HCT116 (cell line): Measurements from ENCODE around the gene SYNJ1. TPM values are rescaled to one million over a fixed set of nuclear protein-coding genes. Genes with fewer than 3 reads are reported as not detected.

Source experiments
- ATAC-seq: fragments of 200-7000 bp; cut with Tn5 transposase; 2 replicates; pipeline ENCODE4 v1.9.1; 2020; ENCODE audit warnings: mild to moderate bottlenecking, moderate library complexity
- BruUV-seq: library from RNA; stranded (reverse); fragments of 400-500 nt; replicated peaks from 2 replicates; lab custom pipeline; 2021; lab: Mats Ljungman, UMichigan
- CTCF ChIA-PET: fragments of 300-600 bp; sonication (Branson Sonifier 250); formaldehyde crosslinking; loops from one replicate; lab custom pipeline; 2021; ENCODE audit warnings: antibody characterized with exemption; lab: Charles Lee
- POLR2A ChIA-PET: fragments of 300-600, 350-600 bp; sonication (Branson Sonifier 250); formaldehyde crosslinking; loops from one replicate; lab custom pipeline; 2021; ENCODE audit warnings: antibody characterized with exemption; lab: Charles Lee
- RAD21 ChIA-PET, 2 experiments: fragments of 300-600 bp; sonication (Branson Sonifier 250); formaldehyde crosslinking; loops; one replicate each; lab custom pipeline; 2023; ENCODE audit warnings: low total read pairs in 2 of 2; ENCODE audit not compliant: uncharacterized antibody in 2 of 2, unreplicated experiment in 2 of 2, low non-redundant PET in 1 of 2; lab: Charles Lee
- DNase-seq: peaks from one replicate; pipeline ENCODE4 v3.0.0-alpha.2; 2010; ENCODE audit warnings: low read depth, low spot score
- H2AFZ ChIP-seq: fragments of 200-600 bp; shearing (Covaris generic), sonication (generic); 2 replicates; pipeline ENCODE4 v1.6.1; 2017; ENCODE audit warnings: low read depth, mixed run types, mixed read lengths, antibody characterized with exemption, low read length; ENCODE audit not compliant: poor library complexity, severe bottlenecking
- H3K27ac ChIP-seq: 2 replicates; pipeline ENCODE4 v1.5.1; 2012; ENCODE audit warnings: low read depth, low read length
- H3K27me3 ChIP-seq: fragments of 200-600 bp; sonication (generic); 2 replicates; pipeline ENCODE4 v1.6.1; 2016; ENCODE audit warnings: mixed run types, low read length, mixed read lengths; ENCODE audit not compliant: insufficient read depth
- H3K36me3 ChIP-seq, 2 experiments: fragments of 200-500 bp in 1 of 2; fragments of 200-600 bp in 1 of 2; sonication (Bioruptor generic) in 1 of 2; sonication (generic) in 1 of 2; 2 replicates each; pipeline versions ENCODE4 v1.5.1 to v1.6.1; 2014 to 2016; ENCODE audit warnings: low read length in 2 of 2, inconsistent platforms in 1 of 2, mixed read lengths in 1 of 2, mixed run types in 1 of 2; ENCODE audit not compliant: insufficient read depth in 2 of 2, control insufficient read depth in 1 of 2
- H3K4me1 ChIP-seq, 2 experiments: fragments of 200-600 bp in 1 of 2; sonication (generic) in 1 of 2; 2 replicates each; pipeline versions ENCODE4 v1.5.1 to v1.6.1; 2012 to 2017; ENCODE audit warnings: low read length in 2 of 2, inconsistent platforms in 1 of 2, mild to moderate bottlenecking in 1 of 2, mixed read lengths in 1 of 2, mixed run types in 1 of 2, moderate library complexity in 1 of 2; ENCODE audit not compliant: insufficient read depth in 2 of 2, control insufficient read depth in 1 of 2
- H3K4me2 ChIP-seq: fragments of 200-600 bp; sonication (generic); 2 replicates; pipeline ENCODE4 v1.6.1; 2017; ENCODE audit warnings: mixed run types, low read length, mixed read lengths
- H3K4me3 ChIP-seq, 2 experiments: fragments of 200-600 bp in 1 of 2; sonication (generic) in 1 of 2; replicated peaks in 1 of 2; 2 replicates each; pipeline ENCODE4 v1.5.1; 2011 to 2016; ENCODE audit warnings: low read length in 2 of 2, control low read depth in 1 of 2, low read depth in 1 of 2, mild to moderate bottlenecking in 1 of 2, mixed read lengths in 1 of 2, mixed run types in 1 of 2
- H3K79me2 ChIP-seq: fragments of 200-600 bp; sonication (generic); 2 replicates; pipeline ENCODE4 v1.6.1; 2017; ENCODE audit warnings: mild to moderate bottlenecking, mixed run types, low read length, moderate library complexity, mixed read lengths; ENCODE audit not compliant: insufficient read depth
- H3K9ac ChIP-seq: fragments of 200-600 bp; sonication (generic); 2 replicates; pipeline ENCODE4 v1.6.1; 2016; ENCODE audit warnings: low read length, mixed read lengths
- H3K9me2 ChIP-seq: fragments of 200-600 bp; sonication (generic), shearing (Covaris generic); 2 replicates; pipeline ENCODE4 v1.6.1; 2017; ENCODE audit warnings: mixed run types, mild to moderate bottlenecking, moderate library complexity; ENCODE audit not compliant: insufficient read depth
- H3K9me3 ChIP-seq, 2 experiments: fragments of 200-500 bp in 1 of 2; fragments of 200-600 bp in 1 of 2; sonication (Bioruptor generic) in 1 of 2; sonication (generic) in 1 of 2; 2 replicates each; pipeline ENCODE4 v1.6.1; 2014 to 2017; ENCODE audit warnings: low read length in 2 of 2, mixed read lengths in 2 of 2, inconsistent platforms in 1 of 2, low read depth in 1 of 2, mild to moderate bottlenecking in 1 of 2, mixed run types in 1 of 2, moderate library complexity in 1 of 2; ENCODE audit not compliant: control insufficient read depth in 1 of 2, insufficient read depth in 1 of 2
- H4K20me1 ChIP-seq: fragments of 200-600 bp; sonication (generic), shearing (Covaris generic); 2 replicates; pipeline ENCODE4 v1.6.1; 2017; ENCODE audit warnings: mixed run types, mild to moderate bottlenecking, moderate library complexity; ENCODE audit not compliant: insufficient read depth
- CBX3 ChIP-seq: IDR thresholded peaks from 2 replicates; pipeline ENCODE4 v1.6.1; 2012; ENCODE audit warnings: low read depth
- CEBPB ChIP-seq: IDR thresholded peaks from 2 replicates; pipeline ENCODE4 v1.6.1; 2012; ENCODE audit warnings: low read depth
- EGR1 ChIP-seq: IDR thresholded peaks from 2 replicates; pipeline ENCODE4 v1.6.1; 2012; ENCODE audit warnings: low read depth
- ELF1 ChIP-seq: IDR thresholded peaks from 2 replicates; pipeline ENCODE4 v1.6.1; 2012; ENCODE audit warnings: low read depth, borderline replicate concordance
- EZH2 ChIP-seq: fragments of 200-600 bp; sonication (generic); IDR thresholded peaks from 2 replicates; pipeline ENCODE4 v1.6.1; 2017; ENCODE audit warnings: antibody characterized with exemption, mixed run types
- EZH2phosphoT487 ChIP-seq: fragments of 200-600 bp; IDR thresholded peaks from 2 replicates; pipeline ENCODE4 v1.6.1; 2018; ENCODE audit warnings: antibody characterized with exemption, borderline replicate concordance
- FOSL1 ChIP-seq: IDR thresholded peaks from 2 replicates; pipeline ENCODE4 v1.6.1; 2012; ENCODE audit warnings: low read depth
- JUND ChIP-seq: IDR thresholded peaks from 2 replicates; pipeline ENCODE4 v1.6.1; 2012
- POLR2A ChIP-seq: IDR thresholded peaks from 2 replicates; pipeline ENCODE4 v1.7.0; 2011; ENCODE audit warnings: borderline replicate concordance; ENCODE audit not compliant: insufficient read depth, insufficient read length; ENCODE audit errors: extremely low read depth
- POLR2AphosphoS5 ChIP-seq: IDR thresholded peaks from 2 replicates; pipeline ENCODE4 v1.6.1; 2011; ENCODE audit warnings: mild to moderate bottlenecking, low read depth, low read length, moderate library complexity
- RAD21 ChIP-seq: IDR thresholded peaks from 2 replicates; pipeline ENCODE4 v1.6.1; 2012; ENCODE audit warnings: low read depth, mild to moderate bottlenecking
- SIN3A ChIP-seq: IDR thresholded peaks from 2 replicates; pipeline ENCODE4 v1.6.1; 2012; ENCODE audit warnings: low read depth
- SP1 ChIP-seq: IDR thresholded peaks from 2 replicates; pipeline ENCODE4 v1.6.1; 2012; ENCODE audit warnings: low read depth
- SRF ChIP-seq: IDR thresholded peaks from 2 replicates; pipeline ENCODE4 v1.6.1; 2012; ENCODE audit warnings: low read depth
- YY1 ChIP-seq: IDR thresholded peaks from 2 replicates; pipeline ENCODE4 v1.6.1; 2011; ENCODE audit warnings: low read length, low read depth, moderate library complexity, mild to moderate bottlenecking; ENCODE audit not compliant: insufficient replicate concordance; ENCODE audit errors: extremely low read depth
- ZNF274 ChIP-seq: fragments of 200-500 bp; sonication (Bioruptor generic); IDR thresholded peaks from 2 replicates; pipeline ENCODE4 v1.6.1; 2014; ENCODE audit warnings: mild to moderate bottlenecking, low read depth, low read length, inconsistent platforms
- intact Hi-C: fragments of 100-400 bp; cut with micrococcal nuclease; formaldehyde crosslinking; loops from 2 replicates; pipeline ENCODE4 v1.10.0; 2022
- total RNA-seq: library from RNA; stranded (reverse); gene quantifications from one replicate; pipeline ENCODE4 v1.2.1, GENCODE V29; 2021; ENCODE audit not compliant: unreplicated experiment
- TF ChIP-seq, protein P1 (sequence below): IDR thresholded peaks from 2 replicates; pipeline ENCODE4 v1.6.1; 2012
- TF ChIP-seq, protein P2 (sequence below): IDR thresholded peaks from 2 replicates; pipeline ENCODE4 v1.6.1; 2012
- TF ChIP-seq, protein P3 (sequence below): IDR thresholded peaks from 2 replicates; pipeline ENCODE4 v1.6.1; 2011; ENCODE audit warnings: mild to moderate bottlenecking, low read length, moderate library complexity; ENCODE audit not compliant: insufficient replicate concordance; ENCODE audit errors: extremely low read depth
- TF ChIP-seq, protein P4 (sequence below): IDR thresholded peaks from 2 replicates; pipeline ENCODE4 v1.6.1; 2012; ENCODE audit warnings: low read depth

The SYNJ1 gene
- total RNA-seq, 1 experiment from 2014 or later, result 7.2 TPM

DNA sequence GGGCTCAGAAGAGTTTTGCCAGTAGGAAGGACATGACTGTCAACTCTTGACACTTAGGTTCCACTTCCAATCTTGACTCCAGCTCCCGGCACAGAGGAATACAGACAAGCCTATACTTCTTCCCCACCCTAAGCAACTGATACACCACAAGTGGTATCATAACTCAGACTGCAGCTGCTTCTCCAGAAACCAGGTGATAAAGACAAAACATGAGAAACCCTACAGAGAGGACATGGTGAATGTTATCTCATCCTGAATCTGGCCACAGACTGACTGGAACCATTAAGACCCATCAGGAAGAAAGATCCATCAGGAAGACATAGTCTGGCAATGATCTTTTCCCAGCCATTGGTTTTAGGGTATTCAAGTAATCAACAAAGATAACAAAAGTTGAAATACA lies 30.0 kb upstream of the SYNJ1 start:
- intact Hi-C loops, result no loop called here
- Histone ChIP-seq H4K20me1 (peaks cover 21% of the 10 kb centered on the region), H3K27me3 (no peaks in the 10 kb centered on the region), H3K4me2 (no peak overlapping the region), H3K36me3 (peaks cover 69% of the 10 kb centered on the region in 2 experiments), H3K79me2 (peaks cover 93% of the 10 kb centered on the region), H3K9me2 (no peaks in the 10 kb centered on the region), H3K4me1 (peaks cover 0 to 4% of the 10 kb centered on the region in 2 experiments; a peak in 2 of 4 replicates), H3K9me3 (no peaks in the 10 kb centered on the region), H3K4me3 (no peak overlapping the region), H2AFZ (no peak overlapping the region), H3K9ac (no peak overlapping the region), H3K27ac (no peak overlapping the region)
- TF ChIP-seq POLR2AphosphoS5 (no peak), CEBPB (no peak), SRF (no peak), EZH2phosphoT487 (no peak), YY1 (no peak), SIN3A (no peak), FOSL1 (no peak), ELF1 (no peak), CBX3 (no peak), EZH2 (no peak), JUND (no peak), POLR2A (no peak), RAD21 (no peak), ZNF274 (no peak), EGR1 (no peak), SP1 (no peak)
- TF ChIP-seq, protein P1, sequence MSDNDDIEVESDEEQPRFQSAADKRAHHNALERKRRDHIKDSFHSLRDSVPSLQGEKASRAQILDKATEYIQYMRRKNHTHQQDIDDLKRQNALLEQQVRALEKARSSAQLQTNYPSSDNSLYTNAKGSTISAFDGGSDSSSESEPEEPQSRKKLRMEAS, result no peak
- TF ChIP-seq, protein P2, sequence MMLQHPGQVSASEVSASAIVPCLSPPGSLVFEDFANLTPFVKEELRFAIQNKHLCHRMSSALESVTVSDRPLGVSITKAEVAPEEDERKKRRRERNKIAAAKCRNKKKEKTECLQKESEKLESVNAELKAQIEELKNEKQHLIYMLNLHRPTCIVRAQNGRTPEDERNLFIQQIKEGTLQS, result no peak
- TF ChIP-seq, protein P3, sequence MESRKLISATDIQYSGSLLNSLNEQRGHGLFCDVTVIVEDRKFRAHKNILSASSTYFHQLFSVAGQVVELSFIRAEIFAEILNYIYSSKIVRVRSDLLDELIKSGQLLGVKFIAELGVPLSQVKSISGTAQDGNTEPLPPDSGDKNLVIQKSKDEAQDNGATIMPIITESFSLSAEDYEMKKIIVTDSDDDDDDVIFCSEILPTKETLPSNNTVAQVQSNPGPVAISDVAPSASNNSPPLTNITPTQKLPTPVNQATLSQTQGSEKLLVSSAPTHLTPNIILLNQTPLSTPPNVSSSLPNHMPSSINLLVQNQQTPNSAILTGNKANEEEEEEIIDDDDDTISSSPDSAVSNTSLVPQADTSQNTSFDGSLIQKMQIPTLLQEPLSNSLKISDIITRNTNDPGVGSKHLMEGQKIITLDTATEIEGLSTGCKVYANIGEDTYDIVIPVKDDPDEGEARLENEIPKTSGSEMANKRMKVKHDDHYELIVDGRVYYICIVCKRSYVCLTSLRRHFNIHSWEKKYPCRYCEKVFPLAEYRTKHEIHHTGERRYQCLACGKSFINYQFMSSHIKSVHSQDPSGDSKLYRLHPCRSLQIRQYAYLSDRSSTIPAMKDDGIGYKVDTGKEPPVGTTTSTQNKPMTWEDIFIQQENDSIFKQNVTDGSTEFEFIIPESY, result no peak
- TF ChIP-seq, protein P4, sequence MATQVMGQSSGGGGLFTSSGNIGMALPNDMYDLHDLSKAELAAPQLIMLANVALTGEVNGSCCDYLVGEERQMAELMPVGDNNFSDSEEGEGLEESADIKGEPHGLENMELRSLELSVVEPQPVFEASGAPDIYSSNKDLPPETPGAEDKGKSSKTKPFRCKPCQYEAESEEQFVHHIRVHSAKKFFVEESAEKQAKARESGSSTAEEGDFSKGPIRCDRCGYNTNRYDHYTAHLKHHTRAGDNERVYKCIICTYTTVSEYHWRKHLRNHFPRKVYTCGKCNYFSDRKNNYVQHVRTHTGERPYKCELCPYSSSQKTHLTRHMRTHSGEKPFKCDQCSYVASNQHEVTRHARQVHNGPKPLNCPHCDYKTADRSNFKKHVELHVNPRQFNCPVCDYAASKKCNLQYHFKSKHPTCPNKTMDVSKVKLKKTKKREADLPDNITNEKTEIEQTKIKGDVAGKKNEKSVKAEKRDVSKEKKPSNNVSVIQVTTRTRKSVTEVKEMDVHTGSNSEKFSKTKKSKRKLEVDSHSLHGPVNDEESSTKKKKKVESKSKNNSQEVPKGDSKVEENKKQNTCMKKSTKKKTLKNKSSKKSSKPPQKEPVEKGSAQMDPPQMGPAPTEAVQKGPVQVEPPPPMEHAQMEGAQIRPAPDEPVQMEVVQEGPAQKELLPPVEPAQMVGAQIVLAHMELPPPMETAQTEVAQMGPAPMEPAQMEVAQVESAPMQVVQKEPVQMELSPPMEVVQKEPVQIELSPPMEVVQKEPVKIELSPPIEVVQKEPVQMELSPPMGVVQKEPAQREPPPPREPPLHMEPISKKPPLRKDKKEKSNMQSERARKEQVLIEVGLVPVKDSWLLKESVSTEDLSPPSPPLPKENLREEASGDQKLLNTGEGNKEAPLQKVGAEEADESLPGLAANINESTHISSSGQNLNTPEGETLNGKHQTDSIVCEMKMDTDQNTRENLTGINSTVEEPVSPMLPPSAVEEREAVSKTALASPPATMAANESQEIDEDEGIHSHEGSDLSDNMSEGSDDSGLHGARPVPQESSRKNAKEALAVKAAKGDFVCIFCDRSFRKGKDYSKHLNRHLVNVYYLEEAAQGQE, result no peak
- DNase-seq, result no peak
- no peak for ATAC-seq
- ChIA-PET POLR2A (interaction anchor here (2.8 kb wide), 1 partner anchor 15 kb away, joined by 13 read pairs; the partner anchor contains the start of gene PAXBP1), RAD21 (no interaction called here), CTCF (no interaction called here)
- BruUV-seq, result no TSS peak
